Tibial nerve (tissue), 4 donors: ENCODE results near the gene SON. TPM values are rescaled to one million over a fixed set of nuclear protein-coding genes. Genes with fewer than 3 reads are reported as not detected.

Experiments used
- DNase-seq, 2 donors: peaks; one replicate each; pipeline ENCODE4 v3.0.0-alpha.2; 2019; ENCODE audit warnings: low spot score in 2 of 2
- H3K27ac ChIP-seq, 4 donors: fragments of 200-600 bp; sonication (generic) in 3 of 4; one replicate each; pipeline ENCODE4 v1.5.1; 2017 to 2019; ENCODE audit warnings: mild to moderate bottlenecking in 1 of 4
- H3K27me3 ChIP-seq, 2 donors: fragments of 200-600 bp; sonication (generic) in 1 of 2; one replicate each; pipeline versions ENCODE4 v1.5.1 to v1.6.0; 2017 to 2019
- H3K36me3 ChIP-seq, 3 donors: fragments of 200-600 bp; sonication (generic); one replicate each; pipeline ENCODE4 v1.5.1; 2018 to 2019
- H3K4me1 ChIP-seq, 4 donors: fragments of 200-600 bp; sonication (generic) in 3 of 4; one replicate each; pipeline ENCODE4 v1.5.1; 2017 to 2019
- H3K4me3 ChIP-seq, 4 donors: fragments of 200-600 bp; sonication (generic) in 3 of 4; one replicate each; pipeline ENCODE4 v1.5.1; 2017 to 2019; ENCODE audit warnings: mild to moderate bottlenecking in 1 of 4, moderate library complexity in 1 of 4
- H3K9me3 ChIP-seq, 4 donors: fragments of 200-600 bp; sonication (generic) in 3 of 4; one replicate each; pipeline ENCODE4 v1.5.1; 2017 to 2019
- EP300 ChIP-seq, 2 donors: sonication (generic); formaldehyde crosslinking; IDR thresholded peaks; one replicate each; pipeline ENCODE4 v1.6.1; 2017; ENCODE audit warnings: antibody characterized with exemption in 2 of 2, mild to moderate bottlenecking in 1 of 2
- POLR2A ChIP-seq, 2 donors: fragments of 450-650 bp; IDR thresholded peaks; one replicate each; pipeline ENCODE4 v1.6.1; 2017; ENCODE audit warnings: antibody characterized with exemption in 2 of 2, mild to moderate bottlenecking in 2 of 2, moderate library complexity in 2 of 2
- WGBS, 2 donors: methylation state at CpG; one replicate each; pipeline ENCODE4 v1.1.5; 2018; 5-methylcytosine and 5-hydroxymethylcytosine counted together
- total RNA-seq, 4 donors: library from RNA; depleted of rRNA; stranded (reverse); fragments of >200 nt; gene quantifications; one replicate each; pipeline ENCODE4 v1.1.0, GENCODE V29; 2016
- TF ChIP-seq, protein P1 (sequence below), 5 experiments: fragments of 200-600 bp in 3 of 5; fragments of 450-650 bp in 2 of 5; sonication (generic) in 3 of 5; IDR thresholded peaks; one replicate each; pipeline ENCODE4 v1.5.1; 2016 to 2019; ENCODE audit warnings: antibody characterized with exemption in 5 of 5, mild to moderate bottlenecking in 3 of 5, moderate library complexity in 2 of 5

Gene SON
- total RNA-seq, 4 donors from 2014 or later: 243 to 283 (median 271) TPM

GRCh38 chr21:33554236-33554981 lies 11.6 kb downstream of the SON start:
- no peaks in the 10 kb centered on the region for H3K27me3 ChIP-seq
- WGBS, 2 donors: 94% methylated on average over 18 of the region's 18 CpGs
- TF ChIP-seq, protein P1, sequence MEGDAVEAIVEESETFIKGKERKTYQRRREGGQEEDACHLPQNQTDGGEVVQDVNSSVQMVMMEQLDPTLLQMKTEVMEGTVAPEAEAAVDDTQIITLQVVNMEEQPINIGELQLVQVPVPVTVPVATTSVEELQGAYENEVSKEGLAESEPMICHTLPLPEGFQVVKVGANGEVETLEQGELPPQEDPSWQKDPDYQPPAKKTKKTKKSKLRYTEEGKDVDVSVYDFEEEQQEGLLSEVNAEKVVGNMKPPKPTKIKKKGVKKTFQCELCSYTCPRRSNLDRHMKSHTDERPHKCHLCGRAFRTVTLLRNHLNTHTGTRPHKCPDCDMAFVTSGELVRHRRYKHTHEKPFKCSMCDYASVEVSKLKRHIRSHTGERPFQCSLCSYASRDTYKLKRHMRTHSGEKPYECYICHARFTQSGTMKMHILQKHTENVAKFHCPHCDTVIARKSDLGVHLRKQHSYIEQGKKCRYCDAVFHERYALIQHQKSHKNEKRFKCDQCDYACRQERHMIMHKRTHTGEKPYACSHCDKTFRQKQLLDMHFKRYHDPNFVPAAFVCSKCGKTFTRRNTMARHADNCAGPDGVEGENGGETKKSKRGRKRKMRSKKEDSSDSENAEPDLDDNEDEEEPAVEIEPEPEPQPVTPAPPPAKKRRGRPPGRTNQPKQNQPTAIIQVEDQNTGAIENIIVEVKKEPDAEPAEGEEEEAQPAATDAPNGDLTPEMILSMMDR (IDR thresholded peaks at IDR 0.05): no peak
- TF ChIP-seq EP300 (IDR thresholded peaks at IDR 0.05) (no peak), POLR2A (IDR thresholded peaks at IDR 0.05) (no peak)
- no peak overlapping the region for H3K4me3 ChIP-seq
- peaks cover 2 to 95% (median 43%) of the 10 kb centered on the region in 3 donors for H3K36me3 ChIP-seq
- H3K27ac ChIP-seq: no peak overlapping the region
- no peaks in the 10 kb centered on the region for H3K9me3 ChIP-seq
- peaks cover 0 to 20% (median 6%) of the 10 kb centered on the region in 4 donors for H3K4me1 ChIP-seq
- no peak for DNase-seq

DNA sequence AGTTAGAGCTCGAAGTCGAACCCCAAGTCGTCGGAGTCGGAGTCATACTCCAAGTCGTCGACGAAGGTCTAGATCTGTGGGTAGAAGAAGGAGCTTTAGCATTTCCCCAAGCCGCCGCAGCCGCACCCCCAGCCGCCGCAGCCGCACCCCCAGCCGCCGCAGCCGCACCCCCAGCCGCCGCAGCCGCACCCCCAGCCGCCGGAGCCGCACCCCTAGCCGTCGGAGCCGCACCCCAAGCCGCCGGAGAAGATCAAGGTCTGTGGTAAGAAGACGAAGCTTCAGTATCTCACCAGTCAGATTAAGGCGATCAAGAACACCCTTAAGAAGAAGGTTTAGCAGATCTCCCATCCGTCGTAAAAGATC lies 12.1 kb downstream of the SON start:
- no peak for DNase-seq
- H3K27me3 ChIP-seq: no peaks in the 10 kb centered on the region
- WGBS, 2 donors: 94 to 98% methylated on average over 29 to 32 of the region's 32 CpGs
- H3K27ac ChIP-seq: no peak overlapping the region
- TF ChIP-seq, protein P1 (IDR thresholded peaks at IDR 0.05): no peak
- TF ChIP-seq POLR2A (IDR thresholded peaks at IDR 0.05) (no peak), EP300 (IDR thresholded peaks at IDR 0.05) (no peak)
- H3K4me3 ChIP-seq: no peak overlapping the region
- H3K4me1 ChIP-seq: peaks cover 0 to 20% (median 6%) of the 10 kb centered on the region in 4 donors
- H3K9me3 ChIP-seq: no peaks in the 10 kb centered on the region
- H3K36me3 ChIP-seq: peaks cover 2 to 95% (median 44%) of the 10 kb centered on the region in 3 donors

DNA sequence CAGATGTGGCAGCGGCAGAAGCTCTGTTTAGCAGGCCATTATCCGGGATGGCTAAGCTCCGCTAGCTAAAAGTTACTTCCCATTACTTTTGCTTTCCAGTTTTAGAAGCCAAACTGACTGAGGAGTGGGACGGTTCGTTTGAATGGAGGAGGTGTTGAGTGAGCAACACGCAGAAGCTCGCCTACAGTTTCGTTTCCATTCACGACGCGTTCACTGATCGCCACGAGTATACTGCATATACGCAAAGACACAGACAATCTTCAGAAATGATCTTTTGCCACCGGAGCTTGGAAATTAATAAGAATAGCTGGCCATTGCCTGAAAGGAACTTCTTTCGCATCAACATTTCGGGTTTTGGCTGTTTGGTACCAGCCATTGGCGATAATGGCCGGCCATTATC lies 14.6 kb downstream of the SON start:
- 96 to 97% methylated on average over 19 of the region's 19 CpGs for WGBS, 2 donors
- H3K36me3 ChIP-seq: peaks cover 2 to 88% (median 27%) of the 10 kb centered on the region in 3 donors
- no peak overlapping the region for H3K4me3 ChIP-seq
- no peak for DNase-seq
- H3K27me3 ChIP-seq: no peaks in the 10 kb centered on the region
- no peaks in the 10 kb centered on the region for H3K9me3 ChIP-seq
- TF ChIP-seq EP300 (IDR thresholded peaks at IDR 0.05): no peak
- no peak for TF ChIP-seq POLR2A (IDR thresholded peaks at IDR 0.05)
- TF ChIP-seq, protein P1 (IDR thresholded peaks at IDR 0.05): no peak
- H3K27ac ChIP-seq: no peak overlapping the region
- H3K4me1 ChIP-seq: peaks cover 0 to 38% (median 6%) of the 10 kb centered on the region in 4 donors

GRCh38 chr21:33558777-33559421 lies 16.1 kb downstream of the SON start:
- Histone ChIP-seq H3K27ac (no peak overlapping the region), H3K4me1 (peaks cover 0 to 47% (median 6%) of the 10 kb centered on the region in 4 donors), H3K9me3 (no peaks in the 10 kb centered on the region), H3K4me3 (no peak overlapping the region), H3K27me3 (no peaks in the 10 kb centered on the region), H3K36me3 (peaks cover 0 to 78% (median 21%) of the 10 kb centered on the region in 3 donors)
- TF ChIP-seq EP300 (IDR thresholded peaks at IDR 0.05) (no peak), POLR2A (IDR thresholded peaks at IDR 0.05) (no peak)
- TF ChIP-seq, protein P1 (IDR thresholded peaks at IDR 0.05): no peak
- 87 to 88% methylated on average over 4 of the region's 4 CpGs for WGBS, 2 donors
- DNase-seq: no peak

DNA sequence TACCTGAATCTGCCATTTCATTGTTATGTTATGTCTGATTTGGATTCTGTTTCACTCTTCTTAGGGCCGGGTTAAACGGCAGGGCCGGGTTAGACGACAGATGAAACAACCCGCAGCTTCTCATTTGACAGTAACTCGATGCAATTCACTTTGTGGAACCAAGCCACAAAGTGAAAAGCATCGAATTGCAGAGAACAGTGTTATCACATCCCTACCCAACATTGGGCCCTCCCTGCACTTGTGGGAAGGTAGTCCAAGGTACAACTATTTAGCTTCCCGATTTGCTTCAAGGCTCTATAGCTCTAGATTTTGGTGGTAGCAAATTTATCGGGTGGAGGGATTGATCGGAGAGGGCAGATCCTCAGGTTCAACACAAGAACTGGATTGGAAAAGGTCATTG lies 17.0 kb downstream of the SON start:
- no peaks in the 10 kb centered on the region for H3K27me3 ChIP-seq
- 91 to 95% methylated on average over 10 of the region's 10 CpGs for WGBS, 2 donors
- no peak for TF ChIP-seq EP300 (IDR thresholded peaks at IDR 0.05)
- TF ChIP-seq, protein P1 (IDR thresholded peaks at IDR 0.05): no peak
- no peak for TF ChIP-seq POLR2A (IDR thresholded peaks at IDR 0.05)
- no peak for DNase-seq
- peaks cover 0 to 76% (median 16%) of the 10 kb centered on the region in 3 donors for H3K36me3 ChIP-seq
- no peak overlapping the region for H3K27ac ChIP-seq
- no peaks in the 10 kb centered on the region for H3K9me3 ChIP-seq
- peaks cover 0 to 47% (median 6%) of the 10 kb centered on the region in 4 donors for H3K4me1 ChIP-seq
- no peak overlapping the region for H3K4me3 ChIP-seq
